ENCODE results near the gene COL4A1. TPM values are rescaled to one million over a fixed set of nuclear protein-coding genes. Genes with fewer than 3 reads are reported as not detected.
"Not testable (repeated sequence)": the region's sequence is repeated elsewhere in the genome, so short reads cannot be mapped to it uniquely, and the experiment has no call there.

The COL4A1 gene
- total RNA-seq, 1 donor from 2014 or later, result 756 TPM

GRCh38 chr13:110318920-110319319, 12.0 kb upstream of the COL4A1 start:
- no peak for TF ChIP-seq CTCF (IDR thresholded peaks at IDR 0.05)
- Histone ChIP-seq H3K4me3 (no peak overlapping the region), H3K4me1 (peaks cover 24 to 80% of the 10 kb centered on the region in 2 donors), H3K27me3 (no peaks in the 10 kb centered on the region), H3K27ac (peak overlapping the region; percentile 75 to 96), H3K9me3 (no peaks in the 10 kb centered on the region), H3K36me3 (peaks cover 24 to 26% of the 10 kb centered on the region in 2 donors)
- no peak for DNase-seq (ENCODE audit: low spot score in 2 of 2)
- intact Hi-C loops (cut with DNase I), result no loop called here

DNA sequence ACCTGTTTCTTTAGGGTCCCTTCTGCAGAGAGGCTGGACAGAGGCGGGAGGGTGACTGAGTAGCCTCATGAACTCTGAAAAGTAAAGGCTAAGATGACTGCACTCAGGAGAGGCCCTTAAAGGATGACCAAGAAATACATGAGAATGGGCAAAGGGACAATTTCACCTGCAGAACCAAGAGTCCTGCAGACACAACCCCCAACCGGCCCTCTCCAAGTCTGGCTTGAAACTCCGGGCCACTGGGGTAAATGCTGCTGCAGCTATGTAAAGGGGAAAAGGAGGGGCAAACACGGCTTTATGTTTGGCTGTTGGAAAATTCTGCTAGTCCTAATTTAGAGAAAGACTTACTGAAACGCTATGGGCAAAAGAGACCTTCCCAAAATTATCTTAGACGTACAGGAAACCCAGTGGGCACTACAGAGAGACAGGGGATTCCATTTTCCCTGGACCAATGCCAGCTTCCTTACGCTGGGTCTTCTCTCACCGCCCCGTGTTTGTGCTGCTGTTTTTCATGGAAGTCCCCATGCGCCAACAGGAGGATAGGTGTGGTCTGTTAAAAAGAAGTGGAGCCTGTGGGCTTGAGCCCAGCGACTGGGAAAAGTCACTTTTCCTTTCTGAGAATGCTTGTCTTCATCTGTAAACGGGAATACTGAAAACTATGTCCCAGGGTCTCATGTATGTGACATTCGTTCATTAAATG, 10.7 kb upstream of the COL4A1 start:
- intact Hi-C loops (cut with DNase I), result no loop called here

GRCh38 chr13:110317093-110317492, 10.1 kb upstream of the COL4A1 start:
- H3K36me3 ChIP-seq, result peaks cover 26 to 28% of the 10 kb centered on the region in 2 donors
- peaks cover 19 to 74% of the 10 kb centered on the region in 2 donors for H3K4me1 ChIP-seq
- no peaks in the 10 kb centered on the region for H3K27me3 ChIP-seq
- no peak for DNase-seq (ENCODE audit: low spot score in 2 of 2)
- no peak overlapping the region for H3K4me3 ChIP-seq
- no peak for TF ChIP-seq CTCF (IDR thresholded peaks at IDR 0.05)
- intact Hi-C loops (cut with DNase I), result no loop called here
- H3K27ac ChIP-seq, result no peak overlapping the region
- no peaks in the 10 kb centered on the region for H3K9me3 ChIP-seq

More for the DNA sequence above, 10.7 kb upstream of the COL4A1 start:
- H3K4me3 ChIP-seq, result no peak overlapping the region
- H3K27ac ChIP-seq, result peak overlapping the region in 1 of 2 donors; percentile 75
- no peak for DNase-seq (ENCODE audit: low spot score in 2 of 2)
- H3K27me3 ChIP-seq, result no peaks in the 10 kb centered on the region
- H3K9me3 ChIP-seq, result no peaks in the 10 kb centered on the region
- TF ChIP-seq CTCF (IDR thresholded peaks at IDR 0.05), result no peak
- H3K4me1 ChIP-seq, result peaks cover 16 to 75% of the 10 kb centered on the region in 2 donors
- peaks cover 26 to 28% of the 10 kb centered on the region in 2 donors for H3K36me3 ChIP-seq

GRCh38 chr13:110316196-110316595, 9.2 kb upstream of the COL4A1 start:
- DNase-seq (ENCODE audit: low spot score in 2 of 2), result peak in 1 of 2 donors; percentile 61
- peak overlapping the region in 1 of 2 donors; percentile 49 for H3K27ac ChIP-seq
- H3K9me3 ChIP-seq, result no peaks in the 10 kb centered on the region
- intact Hi-C loops (cut with DNase I), result no loop called here
- H3K4me1 ChIP-seq, result peaks cover 17 to 74% of the 10 kb centered on the region in 2 donors
- peaks cover 27 to 31% of the 10 kb centered on the region in 2 donors for H3K36me3 ChIP-seq
- TF ChIP-seq CTCF (IDR thresholded peaks at IDR 0.05), result no peak
- no peak overlapping the region for H3K4me3 ChIP-seq
- no peaks in the 10 kb centered on the region for H3K27me3 ChIP-seq

DNA sequence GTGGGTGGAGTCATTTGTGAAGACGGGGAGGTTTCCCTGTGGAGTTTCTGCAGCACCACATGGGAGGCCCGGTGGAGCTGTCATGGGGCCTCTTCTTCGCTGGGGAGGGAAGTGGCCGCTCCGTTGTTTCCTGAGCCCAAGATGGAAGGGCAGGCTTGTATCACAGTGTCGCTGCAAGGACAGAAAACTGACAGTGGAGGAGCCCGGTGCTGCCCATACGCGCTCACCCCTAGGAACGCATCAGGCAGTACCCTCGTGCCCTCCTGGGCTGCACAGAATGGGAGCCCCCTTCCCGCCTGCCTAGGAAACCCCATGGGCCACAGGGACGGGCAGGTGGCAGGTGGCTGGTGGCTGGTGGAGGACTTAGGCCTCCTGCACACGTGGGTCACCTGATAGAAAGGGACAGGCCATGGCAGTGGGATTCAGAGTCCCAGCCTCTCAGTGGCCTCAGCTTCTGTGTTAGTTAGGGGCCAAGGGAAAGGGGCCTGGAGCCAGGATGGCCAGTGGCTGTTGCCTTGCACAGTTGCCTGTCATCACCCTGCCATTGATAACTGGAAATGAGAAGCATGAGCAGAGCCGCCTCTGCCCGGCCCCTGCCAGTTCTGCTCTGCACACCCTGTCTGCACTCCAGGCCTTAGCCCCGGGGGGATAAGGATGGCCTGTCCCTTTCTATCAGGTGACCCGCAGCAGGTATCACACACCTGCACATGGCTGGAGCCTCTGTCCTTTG, 7.7 kb upstream of the COL4A1 start:
- Histone ChIP-seq H3K36me3 (peaks cover 35 to 38% of the 10 kb centered on the region in 2 donors), H3K27me3 (no peaks in the 10 kb centered on the region), H3K4me3 (peak overlapping the region; percentile 27 to 54), H3K27ac (peak overlapping the region; percentile 20 to 49), H3K9me3 (no peaks in the 10 kb centered on the region), H3K4me1 (peaks cover 17 to 73% of the 10 kb centered on the region in 2 donors)
- TF ChIP-seq CTCF (IDR thresholded peaks at IDR 0.05), result no peak
- DNase-seq (ENCODE audit: low spot score in 2 of 2), result peak in 1 of 2 donors; percentile 63
- intact Hi-C loops (cut with DNase I), result no loop called here

- H3K9me3 ChIP-seq, H3K27me3 ChIP-seq: not testable (repeated sequence)
- Histone ChIP-seq H3K4me3 (peak overlapping the region; percentile 27 to 54), H3K27ac (peak overlapping the region; percentile 20 to 49), H3K4me1 (peaks cover 17 to 66% of the 10 kb centered on the region in 2 donors), H3K36me3 (peaks cover 42% of the 10 kb centered on the region in 2 donors)
- intact Hi-C loops (cut with DNase I), result loop anchor here (2.0 kb wide), 1 partner anchor 99 kb away; no protein-coding TSS in a partner anchor
- DNase-seq (ENCODE audit: low spot score in 2 of 2), result peak in 1 of 2 donors; percentile 54
These were observed 6.8 kb upstream of the COL4A1 start for GRCh38 chr13:110313733-110314132.

DNA sequence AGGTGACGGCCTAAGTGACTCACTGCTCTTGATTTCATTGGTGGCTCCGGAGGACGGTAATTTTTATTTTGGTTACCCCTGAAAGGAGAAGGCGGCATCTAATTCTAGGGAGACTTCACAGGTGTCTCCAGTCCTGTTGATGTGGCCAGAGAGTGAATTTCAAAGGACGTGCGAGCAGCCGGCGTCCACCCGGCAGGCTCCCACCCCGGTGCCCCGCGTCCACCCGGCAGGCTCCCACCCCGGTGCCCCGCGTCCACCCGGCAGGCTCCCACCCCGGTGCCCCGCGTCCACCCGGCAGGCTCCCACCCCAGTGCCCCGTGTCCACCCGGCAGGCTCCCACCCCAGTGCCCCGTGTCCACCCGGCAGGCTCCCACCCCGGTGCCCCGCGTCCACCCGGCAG, 6.3 kb upstream of the COL4A1 start:
- Histone ChIP-seq H3K27ac (peak overlapping the region; percentile 95 to 99), H3K4me3 (peak overlapping the region; percentile 84), H3K4me1 (peaks cover 17 to 63% of the 10 kb centered on the region in 2 donors), H3K36me3 (peaks cover 42 to 44% of the 10 kb centered on the region in 2 donors)
- DNase-seq (ENCODE audit: low spot score in 2 of 2); H3K27me3 ChIP-seq; H3K9me3 ChIP-seq: not testable (repeated sequence)
- intact Hi-C loops (cut with DNase I), result loop anchor here (2.0 kb wide), 1 partner anchor 100 kb away; no protein-coding TSS in a partner anchor

Measured in ascending aorta (tissue), 2 donors.